ENCODE data around the gene BORCS6. TPM values are rescaled to one million over a fixed set of nuclear protein-coding genes. Genes with fewer than 3 reads are reported as not detected.
A peak's percentile ranks its signal among the peaks of the same experiment; 100 is the strongest.

The BORCS6 gene
- total and polyA plus RNA-seq, 9 of the 15 experiments (the other 6 are each of a cell fraction or from before 2014, with no cell fraction given) = 0.01 to 7.4 (median 2.3) TPM

DNA sequence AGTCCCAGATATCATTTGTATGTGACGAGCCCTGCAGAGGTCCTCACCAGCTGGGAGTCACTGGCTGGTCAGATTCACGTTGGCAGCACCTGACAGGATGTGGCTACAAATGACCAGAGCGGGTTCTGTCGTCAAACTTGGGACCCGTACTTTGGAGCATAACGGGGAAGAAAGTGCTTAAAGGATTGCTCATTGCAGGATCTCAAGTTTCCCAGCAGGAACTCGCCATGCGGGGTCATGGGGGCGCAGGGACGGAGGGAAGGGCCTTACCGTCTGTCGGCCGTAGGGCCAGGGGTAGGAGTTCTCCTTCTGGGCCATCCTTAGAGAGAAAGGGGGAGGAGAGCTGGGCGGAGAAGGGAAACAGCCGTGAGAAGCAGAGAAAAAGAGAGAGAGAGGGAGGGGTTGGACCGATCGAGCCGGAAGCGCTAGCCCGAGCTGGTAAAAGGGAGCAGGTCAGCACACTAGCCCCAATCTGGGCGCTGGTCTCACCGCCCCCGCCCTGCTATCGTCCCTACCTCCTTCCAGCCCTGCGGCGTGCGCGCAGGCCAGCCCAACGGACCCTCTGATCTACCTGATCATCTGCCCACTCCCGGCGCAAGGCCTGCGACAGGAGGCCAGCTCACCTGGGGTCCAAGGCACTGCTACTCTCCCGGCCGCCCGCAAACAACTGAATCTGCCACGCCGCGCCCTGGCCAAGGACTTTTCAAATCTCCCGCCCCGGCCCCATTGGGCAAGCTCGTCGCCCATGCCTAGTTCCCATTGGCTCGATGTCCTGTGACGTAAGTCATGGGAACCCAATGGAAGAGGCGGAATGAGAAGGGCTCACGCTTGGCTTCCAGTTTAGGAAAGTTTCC lies 20.2 kb upstream of the BORCS6 start, which contains the start of gene AURKB (continued):
- no peak for TF ChIP-seq PREB (CRISPR knock-in tag; IDR thresholded peaks at IDR 0.05)
- no peak for TF ChIP-seq ZNF197 (CRISPR knock-in tag; IDR thresholded peaks at IDR 0.05; ENCODE audit: low read depth)
- TF ChIP-seq BRCA1 (IDR thresholded peaks at IDR 0.05) = no peak
- TF ChIP-seq BRCA1 (CRISPR knock-in tag; IDR thresholded peaks at IDR 0.05) = no peak
- TF ChIP-seq CBFA2T2 (conservative IDR thresholded peaks at IDR 0.05) = no peak
- TF ChIP-seq CBX3 (IDR thresholded peaks at IDR 0.05; ENCODE audit: borderline replicate concordance in 1 of 2, low read length in 2 of 2) = no peak
- no peak for TF ChIP-seq SNRNP70 (optimal IDR thresholded peaks at IDR 0.05; ENCODE audit: low read depth, low read length)
- TF ChIP-seq NCOA2 (IDR thresholded peaks at IDR 0.05; ENCODE audit: partially characterized antibody in 2 of 2) = no peak
- TF ChIP-seq, protein P1, sequence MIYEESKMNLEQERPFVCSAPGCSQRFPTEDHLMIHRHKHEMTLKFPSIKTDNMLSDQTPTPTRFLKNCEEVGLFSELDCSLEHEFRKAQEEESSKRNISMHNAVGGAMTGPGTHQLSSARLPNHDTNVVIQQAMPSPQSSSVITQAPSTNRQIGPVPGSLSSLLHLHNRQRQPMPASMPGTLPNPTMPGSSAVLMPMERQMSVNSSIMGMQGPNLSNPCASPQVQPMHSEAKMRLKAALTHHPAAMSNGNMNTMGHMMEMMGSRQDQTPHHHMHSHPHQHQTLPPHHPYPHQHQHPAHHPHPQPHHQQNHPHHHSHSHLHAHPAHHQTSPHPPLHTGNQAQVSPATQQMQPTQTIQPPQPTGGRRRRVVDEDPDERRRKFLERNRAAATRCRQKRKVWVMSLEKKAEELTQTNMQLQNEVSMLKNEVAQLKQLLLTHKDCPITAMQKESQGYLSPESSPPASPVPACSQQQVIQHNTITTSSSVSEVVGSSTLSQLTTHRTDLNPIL (CRISPR knock-in tag; IDR thresholded peaks at IDR 0.05) = no peak
- peak; percentile 82; the same call in 1 of the 2 replicates for TF ChIP-seq LCOR (CRISPR knock-in tag; IDR thresholded peaks at IDR 0.05)
- TF ChIP-seq MNT (conservative IDR thresholded peaks at IDR 0.05) = peak; percentile 76 to 94
- no peak for TF ChIP-seq ZNF12 (CRISPR knock-in tag; IDR thresholded peaks at IDR 0.05)
- no peak; a peak in 1 of 4 replicates for TF ChIP-seq TRIM24 (IDR thresholded peaks at IDR 0.05)
- 0 out of 2 replicates have a peak, but pooled peaks have one; percentile 26 for TF ChIP-seq PTBP1 (IDR thresholded peaks at IDR 0.05; ENCODE audit: low read depth, low read length)
- TF ChIP-seq SAFB (IDR thresholded peaks at IDR 0.05; ENCODE audit: borderline replicate concordance, low read depth, low read length) = no peak
- TF ChIP-seq ZNF408 (CRISPR knock-in tag; IDR thresholded peaks at IDR 0.05; ENCODE audit: low read depth) = no peak
- TF ChIP-seq, protein P2, sequence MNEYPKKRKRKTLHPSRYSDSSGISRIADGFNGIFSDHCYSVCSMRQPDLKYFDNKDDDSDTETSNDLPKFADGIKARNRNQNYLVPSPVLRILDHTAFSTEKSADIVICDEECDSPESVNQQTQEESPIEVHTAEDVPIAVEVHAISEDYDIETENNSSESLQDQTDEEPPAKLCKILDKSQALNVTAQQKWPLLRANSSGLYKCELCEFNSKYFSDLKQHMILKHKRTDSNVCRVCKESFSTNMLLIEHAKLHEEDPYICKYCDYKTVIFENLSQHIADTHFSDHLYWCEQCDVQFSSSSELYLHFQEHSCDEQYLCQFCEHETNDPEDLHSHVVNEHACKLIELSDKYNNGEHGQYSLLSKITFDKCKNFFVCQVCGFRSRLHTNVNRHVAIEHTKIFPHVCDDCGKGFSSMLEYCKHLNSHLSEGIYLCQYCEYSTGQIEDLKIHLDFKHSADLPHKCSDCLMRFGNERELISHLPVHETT (CRISPR knock-in tag; conservative IDR thresholded peaks at IDR 0.05 in 1 of 2, IDR thresholded peaks at IDR 0.05 in 1 of 2) = no peak
